Mucosa of gallbladder (tissue), 1 donor: Measurements from ENCODE around the gene GPRIN3. TPM values are rescaled to one million over a fixed set of nuclear protein-coding genes. Genes with fewer than 3 reads are reported as not detected.

ENCODE experiments used
- DNase-seq: peaks from one replicate; pipeline ENCODE4 v3.0.0-alpha.2; 2020; ENCODE audit warnings: low spot score
- total RNA-seq: library from RNA; stranded (reverse); gene quantifications from one replicate; pipeline ENCODE4 v1.2.1, GENCODE V29; 2021
- donor health status: DM: no; HTN: no; CAD: no.

Gene GPRIN3
- 15.2 TPM for total RNA-seq

DNA sequence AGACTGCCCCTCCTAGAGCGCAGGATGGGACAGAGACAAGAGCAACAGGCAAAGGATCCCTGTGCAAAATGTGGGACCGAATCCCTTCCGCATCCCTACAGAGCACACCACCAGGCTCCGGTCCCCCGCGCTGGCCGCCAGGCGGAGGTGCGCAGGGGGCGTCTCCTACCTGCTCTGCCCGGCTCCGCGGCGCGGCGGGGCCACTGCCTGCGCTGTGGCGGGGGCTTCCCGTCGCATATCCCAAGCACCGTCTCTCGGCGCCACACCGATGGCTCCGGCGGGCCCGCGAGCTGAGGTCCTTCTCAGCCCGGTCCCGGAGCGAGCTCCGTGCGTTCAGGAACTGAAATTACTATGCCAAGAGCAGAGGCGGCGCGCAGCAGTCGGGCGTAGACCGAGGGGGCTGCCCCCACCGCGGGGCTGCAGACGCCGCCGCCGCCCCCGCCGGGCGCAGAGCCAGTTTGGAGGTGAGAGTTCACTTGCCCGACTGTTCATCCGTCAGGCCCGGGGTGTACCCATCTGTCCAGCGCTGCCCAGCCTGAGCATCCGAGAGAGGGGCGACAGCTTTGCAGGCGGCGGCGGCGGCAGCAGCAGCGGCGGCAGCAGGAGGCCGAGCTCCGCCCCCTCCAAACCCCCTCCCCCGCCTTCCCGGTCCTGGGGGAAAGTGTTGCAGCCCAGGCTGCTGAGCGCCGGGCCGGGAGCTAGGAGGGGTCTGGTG is at the start of gene GPRIN3:
GPRIN3 (minus strand) TSS at position 355 of the 715 bp plus-strand sequence. CDS start 57,690 bp downstream, outside the sequence.
- DNase-seq: peak; percentile 32

DNA sequence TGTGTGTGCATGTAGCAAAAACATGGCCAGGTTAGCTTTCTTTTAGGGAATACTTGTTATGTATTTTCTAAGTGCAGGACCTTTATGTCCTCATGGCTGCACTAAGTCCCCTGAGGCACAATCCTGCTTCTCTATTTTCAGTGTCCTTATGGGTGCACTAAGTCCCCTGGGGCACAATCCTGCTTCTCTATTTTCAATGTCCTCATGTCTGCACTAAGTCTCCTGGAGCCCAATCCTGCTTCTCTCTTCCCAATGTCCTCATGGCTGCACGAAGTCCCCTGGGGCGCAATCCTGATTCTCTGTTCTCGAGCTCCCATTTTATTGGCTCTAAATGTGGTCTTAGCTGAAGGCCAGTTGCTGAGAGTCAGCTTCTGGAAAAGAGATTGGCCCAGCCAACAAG is 49.7 kb upstream of the GPRIN3 start:
- DNase-seq: no peak

DNA sequence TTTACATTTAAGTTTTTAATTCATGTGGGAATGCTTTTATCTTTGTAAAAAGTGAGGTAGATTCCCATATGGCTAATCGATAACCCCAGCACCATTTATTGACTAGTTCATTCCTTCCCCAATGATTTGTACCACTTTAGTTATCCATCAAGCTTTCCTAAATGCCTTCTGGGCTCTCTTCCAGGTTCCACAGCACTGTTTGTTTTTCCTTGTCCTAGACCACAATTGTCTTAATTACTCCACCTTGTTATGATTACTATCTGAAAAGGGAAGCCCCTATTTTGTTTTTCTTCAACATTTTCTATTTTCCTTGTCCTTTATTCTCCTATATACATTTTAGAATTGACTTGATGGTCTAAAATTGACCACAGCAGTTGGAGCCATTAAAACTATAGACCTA is 48.5 kb upstream of the GPRIN3 start:
- DNase-seq: peak; percentile 15

- DNase-seq: no peak
Observed at GRCh38 chr4:89353514-89353913, 45.9 kb upstream of the GPRIN3 start.

GRCh38 chr4:89352541-89352940 is 44.9 kb upstream of the GPRIN3 start:
- no peak for DNase-seq

- no peak for DNase-seq
Observed at GRCh38 chr4:89351201-89351600, 43.6 kb upstream of the GPRIN3 start.

GRCh38 chr4:89347363-89348025 is 39.9 kb upstream of the GPRIN3 start:
- no peak for DNase-seq

- DNase-seq: no peak
Observed at GRCh38 chr4:89344571-89344970, 37.0 kb upstream of the GPRIN3 start.

GRCh38 chr4:89338206-89338605 is 30.6 kb upstream of the GPRIN3 start:
- DNase-seq: no peak

- DNase-seq: no peak
Observed at GRCh38 chr4:89337681-89338080, 30.1 kb upstream of the GPRIN3 start.

DNA sequence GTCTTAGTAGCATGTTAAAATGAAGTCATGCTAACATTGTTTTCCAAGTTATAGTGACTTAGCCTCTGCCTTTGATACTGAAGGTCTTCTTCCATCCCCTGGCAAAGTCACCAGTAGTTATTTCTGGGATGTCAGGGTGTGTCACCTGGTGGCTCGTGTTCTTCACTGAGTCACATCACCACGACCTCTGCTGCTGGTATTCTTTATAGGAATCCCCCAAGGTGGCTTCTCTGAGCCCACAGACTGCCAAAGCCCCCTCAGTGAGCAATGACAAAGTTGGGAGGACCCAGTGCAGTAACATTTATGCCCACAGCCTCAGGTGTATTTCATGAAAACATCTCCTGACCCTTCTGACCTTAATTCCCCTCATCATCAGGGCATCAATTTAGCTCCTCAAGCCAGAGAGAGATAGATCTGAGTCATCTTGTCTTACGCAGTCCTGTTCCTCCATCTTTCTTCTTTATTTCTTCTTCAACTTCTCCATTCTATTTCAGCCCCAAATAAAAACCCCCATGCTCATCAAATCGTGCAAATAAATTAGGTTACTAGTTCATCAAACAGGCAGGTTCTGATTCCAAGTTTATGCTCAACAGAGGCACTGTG is 29.3 kb upstream of the GPRIN3 start:
- no peak for DNase-seq

GRCh38 chr4:89334830-89335229 is 27.2 kb upstream of the GPRIN3 start:
- DNase-seq: no peak

- DNase-seq: no peak
Observed at GRCh38 chr4:89334311-89334710, 26.7 kb upstream of the GPRIN3 start.

GRCh38 chr4:89331686-89332544 is 24.3 kb upstream of the GPRIN3 start:
- no peak for DNase-seq

- no peak for DNase-seq
Observed at GRCh38 chr4:89331197-89331596, 23.6 kb upstream of the GPRIN3 start.

DNA sequence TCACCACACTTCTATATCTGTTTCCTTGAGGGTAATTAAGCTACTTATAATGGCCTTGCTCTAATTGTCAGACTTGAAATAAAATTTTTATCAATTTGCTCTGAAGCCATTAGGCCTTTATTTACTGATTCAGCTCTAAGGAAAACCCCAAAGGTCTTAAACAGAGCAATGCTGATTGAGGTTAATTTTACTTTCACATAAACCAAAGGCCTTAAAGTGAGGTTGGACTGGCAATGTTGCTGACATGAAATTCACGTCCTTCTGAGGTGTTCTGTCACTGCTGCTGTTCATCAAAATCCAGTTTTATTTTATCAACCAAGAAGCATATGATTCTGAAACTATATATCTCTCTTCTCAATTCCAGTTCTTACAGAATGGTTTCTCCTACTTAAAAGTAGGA is 21.7 kb upstream of the GPRIN3 start:
- no peak for DNase-seq

GRCh38 chr4:89324671-89325070 is 17.1 kb upstream of the GPRIN3 start:
- DNase-seq: no peak

- no peak for DNase-seq
Observed at GRCh38 chr4:89322671-89323070, 15.1 kb upstream of the GPRIN3 start.

DNA sequence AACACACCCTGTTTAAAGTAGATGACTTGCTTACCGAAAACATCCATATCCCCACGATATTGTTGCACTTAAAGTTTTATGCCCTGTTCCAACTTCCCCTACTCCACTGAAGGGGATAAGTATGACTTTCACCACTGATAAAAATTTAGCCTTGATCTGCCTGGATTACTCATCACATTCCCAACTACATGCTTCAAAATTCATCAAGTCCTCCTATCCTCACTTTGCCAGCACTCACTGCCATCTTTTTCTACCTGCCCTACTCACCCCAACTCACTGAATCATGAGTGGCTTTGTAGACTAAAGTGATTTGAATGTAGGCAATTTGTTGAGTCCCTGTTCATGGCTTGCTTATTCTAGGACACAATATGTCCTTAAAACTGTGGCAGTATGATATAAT is 12.2 kb upstream of the GPRIN3 start:
- no peak for DNase-seq

DNA sequence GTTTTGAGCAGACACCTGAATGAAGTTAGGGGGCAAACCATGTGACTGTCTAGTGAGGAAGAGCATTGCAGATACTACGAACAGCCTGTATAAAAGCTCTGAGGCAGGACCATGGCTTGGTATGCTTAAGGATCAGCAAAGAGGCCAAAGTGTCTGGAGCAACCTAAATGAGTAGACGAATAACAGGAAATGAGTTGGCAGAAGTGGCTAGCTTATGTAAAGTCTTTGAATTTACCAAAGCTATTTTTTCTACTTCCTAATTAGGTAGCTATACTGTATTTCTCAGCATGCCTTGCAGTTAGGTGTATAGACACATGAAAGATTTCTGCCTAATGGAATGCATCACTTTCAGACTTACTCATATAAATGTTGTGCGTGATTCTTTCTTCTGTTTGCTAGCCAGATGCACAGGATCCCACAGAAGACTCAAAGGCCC is 9.3 kb upstream of the GPRIN3 start:
- no peak for DNase-seq

DNA sequence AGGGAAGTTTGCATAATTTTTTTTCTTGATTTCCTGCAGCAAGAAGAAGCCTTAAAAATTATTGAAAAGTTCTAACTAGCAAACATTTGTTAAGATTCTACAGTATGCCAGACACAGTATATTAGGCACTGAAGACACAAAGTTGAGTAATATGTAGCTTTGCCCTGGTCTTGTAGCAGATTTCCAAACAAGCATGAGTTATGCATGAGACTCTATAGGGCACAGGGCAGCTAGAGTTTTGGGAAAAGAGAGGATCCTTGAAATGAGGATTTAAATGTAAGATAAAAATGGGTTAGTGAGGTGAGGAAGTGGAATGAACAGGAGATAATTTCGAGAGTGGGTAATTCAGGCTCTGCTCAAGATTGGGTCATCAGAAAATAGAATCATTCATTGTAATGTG is 8.6 kb upstream of the GPRIN3 start:
- DNase-seq: no peak

- DNase-seq: no peak
Observed at GRCh38 chr4:89314291-89314690, 6.7 kb upstream of the GPRIN3 start.
